SKM-1 (cell line): ENCODE measurements around the gene FBN2.
A peak's percentile ranks its signal among the peaks of the same experiment; 100 is the strongest.

Experiments
- DNase-seq: peaks from one replicate; lab custom pipeline; 2025; ENCODE audit not compliant: unreplicated experiment; lab: John Stamatoyannopoulos, UW

Gene FBN2

DNA sequence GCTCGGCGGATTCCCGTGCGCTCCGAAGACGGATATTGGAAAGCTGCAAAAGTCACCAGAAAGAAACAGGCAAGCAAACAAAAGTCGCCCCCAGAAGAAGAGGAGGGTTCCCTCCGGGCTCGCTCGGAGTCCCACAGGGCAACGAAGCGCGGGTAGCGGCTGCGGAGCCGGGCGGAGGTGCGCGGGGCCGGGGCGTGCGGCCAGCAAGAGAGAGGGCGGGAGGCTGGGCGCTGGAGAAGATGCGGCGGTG, at the start of gene FBN2:
FBN2 (minus strand) TSS at position 246 of the 250 bp plus-strand sequence. CDS start 642 bp downstream, outside the sequence.
- DNase-seq, result no peak

DNA sequence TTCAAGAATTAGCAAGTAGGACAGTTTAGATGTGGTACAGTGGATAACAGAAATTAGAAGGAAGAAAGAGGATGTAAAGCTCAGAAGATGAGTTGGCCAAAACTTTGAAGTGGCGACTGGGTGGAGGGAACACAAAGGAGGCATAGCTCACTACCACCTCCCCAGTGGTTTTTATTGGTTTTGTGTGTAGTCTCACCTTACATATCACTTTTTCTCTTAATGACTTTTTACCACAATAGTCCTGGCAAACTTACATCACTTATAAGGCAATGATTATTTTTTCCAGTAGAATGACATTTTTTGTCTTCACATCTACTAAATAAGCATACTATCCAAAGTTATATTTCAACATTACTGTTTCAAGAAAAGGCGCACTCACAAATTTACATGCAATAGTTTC, 49.2 kb upstream of the FBN2 start:
- no peak for DNase-seq

DNA sequence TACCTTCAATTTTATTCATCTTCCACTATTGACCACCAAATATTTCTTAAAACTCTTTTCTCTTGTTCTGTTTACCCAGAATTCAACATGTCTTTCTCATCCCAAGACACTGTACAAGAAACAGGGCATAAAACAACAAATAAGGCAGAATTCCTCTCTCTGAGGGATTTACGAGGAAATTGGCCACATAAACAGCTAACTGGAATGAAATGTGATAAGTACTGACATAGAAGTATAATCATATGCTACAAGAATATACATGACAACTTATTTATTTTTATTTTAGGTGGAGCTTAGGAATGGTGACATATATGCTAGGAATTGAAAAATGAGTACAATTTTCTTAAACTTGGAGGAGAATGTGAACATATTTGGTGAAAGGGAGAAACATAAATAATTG, 48.8 kb upstream of the FBN2 start:
- no peak for DNase-seq

DNA sequence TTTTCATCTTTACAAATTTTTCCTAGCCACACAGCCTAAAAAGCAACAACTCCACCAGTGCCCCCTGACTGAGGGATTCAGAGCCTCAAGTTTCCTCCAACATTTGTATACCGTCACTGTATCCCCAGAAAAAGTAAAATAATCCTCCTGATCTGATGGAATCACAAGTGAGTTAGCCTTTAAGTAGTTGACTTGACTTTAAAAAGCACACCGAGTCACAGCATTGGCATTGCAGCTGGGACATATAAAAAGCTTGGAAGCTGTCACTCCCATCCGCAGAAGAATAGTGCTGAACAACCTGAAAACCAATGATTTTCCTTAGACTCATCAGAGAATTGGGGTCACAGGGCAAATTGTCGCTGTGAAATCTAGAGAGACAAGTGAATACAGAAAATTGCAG, 41.6 kb upstream of the FBN2 start:
- no peak for DNase-seq

DNA sequence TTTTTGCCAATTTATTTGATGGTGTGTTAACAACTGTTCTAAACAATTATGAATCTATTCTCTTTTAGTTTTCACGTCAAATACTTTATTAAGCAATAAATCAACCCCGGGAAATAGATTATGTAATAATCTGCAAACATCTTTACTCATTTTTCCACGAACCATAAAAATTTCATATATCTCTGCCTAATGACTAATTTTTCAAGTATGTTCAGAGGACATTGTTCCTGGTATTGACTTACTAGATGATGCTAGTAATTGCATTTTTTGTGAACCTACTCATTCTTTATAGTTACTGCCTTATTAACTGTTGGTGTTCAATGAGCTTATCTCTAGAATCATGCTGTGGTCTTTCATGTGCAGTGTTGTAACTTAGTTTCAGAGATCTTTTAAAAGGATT, 41.0 kb upstream of the FBN2 start:
- no peak for DNase-seq

DNA sequence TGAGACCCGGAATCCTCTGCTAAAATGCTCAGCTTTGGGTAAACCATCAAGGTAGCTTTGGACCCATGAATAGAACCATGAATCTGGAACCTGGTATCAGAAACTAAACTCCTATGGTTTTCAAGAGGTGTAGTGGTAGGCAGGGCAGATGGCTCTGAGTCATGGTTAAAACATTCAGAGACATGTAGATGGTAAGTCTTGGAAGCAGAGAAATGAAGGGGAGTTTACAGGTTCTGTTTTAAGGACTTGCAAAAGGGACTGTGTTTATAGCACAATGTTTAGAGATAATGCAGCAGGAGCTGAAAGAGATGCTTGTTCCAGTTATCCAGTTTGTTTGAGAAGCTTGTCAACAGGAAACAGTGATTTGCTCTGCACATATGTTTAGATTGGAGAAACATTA, 36.0 kb upstream of the FBN2 start:
- DNase-seq, result no peak

DNA sequence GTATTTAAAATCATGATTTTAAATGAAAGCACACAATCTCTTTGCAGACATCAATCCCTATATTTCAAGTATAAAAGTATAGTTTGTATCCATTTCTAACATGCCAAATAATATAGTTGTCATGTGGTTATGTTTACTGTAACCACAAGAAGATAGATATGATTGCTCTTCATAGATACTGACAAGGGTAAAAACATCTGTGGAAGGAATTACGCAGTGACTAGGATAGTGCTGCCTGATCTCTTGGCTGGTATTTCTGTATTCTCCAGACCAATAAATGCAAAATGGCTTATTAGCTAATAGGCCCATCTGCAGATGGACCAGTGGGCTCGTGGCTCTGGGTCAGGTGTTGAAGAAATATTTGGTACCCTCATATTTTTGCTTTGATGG, 34.9 kb upstream of the FBN2 start:
- no peak for DNase-seq

DNA sequence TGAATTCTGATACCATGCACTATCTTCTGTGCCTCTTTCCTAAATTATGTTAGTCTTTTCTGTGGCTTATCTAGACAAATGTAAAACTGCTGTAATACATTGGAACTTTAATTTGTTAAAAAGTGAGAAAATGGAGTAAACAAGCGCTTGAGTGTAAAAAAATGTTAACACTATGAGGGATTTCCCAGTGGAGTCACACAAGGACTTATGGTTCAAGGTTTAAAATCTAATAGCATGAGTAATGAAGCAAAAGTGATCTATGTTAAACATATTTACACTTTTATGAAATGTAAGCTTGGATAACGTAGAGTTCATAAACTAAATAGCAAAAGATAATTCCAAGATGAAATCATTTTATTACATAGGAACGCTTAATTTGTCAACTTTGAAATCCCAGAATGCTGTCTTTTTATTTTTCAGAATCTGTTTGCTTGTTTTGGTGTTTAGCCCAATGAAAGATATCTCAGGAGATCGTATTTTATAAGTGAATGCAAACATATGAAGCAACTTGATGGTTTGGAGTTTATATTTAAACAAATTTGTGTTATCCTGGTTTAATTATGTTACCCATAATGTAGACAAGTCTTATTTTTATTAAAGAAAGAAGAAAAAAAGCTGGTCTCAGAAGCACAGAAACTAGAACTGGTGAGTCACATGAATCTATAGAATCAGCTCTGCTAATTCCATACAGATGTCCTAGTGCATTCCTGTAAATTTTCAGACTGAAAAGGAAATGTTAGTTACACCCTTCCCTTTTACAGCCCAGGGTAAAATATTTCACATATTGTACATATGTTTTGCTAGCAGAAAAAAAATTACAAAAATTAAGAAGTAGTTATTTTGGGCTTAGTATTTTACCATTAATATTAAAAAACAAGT, 34.2 kb upstream of the FBN2 start:
- no peak for DNase-seq

DNA sequence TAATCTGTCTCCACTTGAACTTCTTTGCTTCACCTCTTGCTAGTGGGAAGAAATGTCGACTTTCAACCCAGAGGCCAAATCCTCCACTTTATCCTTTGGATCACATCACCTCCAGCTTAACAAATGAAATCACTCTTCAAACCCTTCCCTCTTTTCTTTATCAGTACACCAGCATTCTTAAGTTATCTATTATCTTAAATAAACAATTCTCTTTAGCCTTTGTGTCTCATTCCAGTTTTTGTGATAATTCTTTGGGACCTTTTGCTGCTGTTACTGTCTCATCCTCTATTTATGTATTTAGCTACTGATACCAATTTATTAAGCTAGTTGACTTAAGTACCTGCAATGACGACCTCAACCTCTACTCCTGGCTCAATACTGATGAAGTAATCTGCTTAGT, 28.1 kb upstream of the FBN2 start:
- DNase-seq, result no peak

DNA sequence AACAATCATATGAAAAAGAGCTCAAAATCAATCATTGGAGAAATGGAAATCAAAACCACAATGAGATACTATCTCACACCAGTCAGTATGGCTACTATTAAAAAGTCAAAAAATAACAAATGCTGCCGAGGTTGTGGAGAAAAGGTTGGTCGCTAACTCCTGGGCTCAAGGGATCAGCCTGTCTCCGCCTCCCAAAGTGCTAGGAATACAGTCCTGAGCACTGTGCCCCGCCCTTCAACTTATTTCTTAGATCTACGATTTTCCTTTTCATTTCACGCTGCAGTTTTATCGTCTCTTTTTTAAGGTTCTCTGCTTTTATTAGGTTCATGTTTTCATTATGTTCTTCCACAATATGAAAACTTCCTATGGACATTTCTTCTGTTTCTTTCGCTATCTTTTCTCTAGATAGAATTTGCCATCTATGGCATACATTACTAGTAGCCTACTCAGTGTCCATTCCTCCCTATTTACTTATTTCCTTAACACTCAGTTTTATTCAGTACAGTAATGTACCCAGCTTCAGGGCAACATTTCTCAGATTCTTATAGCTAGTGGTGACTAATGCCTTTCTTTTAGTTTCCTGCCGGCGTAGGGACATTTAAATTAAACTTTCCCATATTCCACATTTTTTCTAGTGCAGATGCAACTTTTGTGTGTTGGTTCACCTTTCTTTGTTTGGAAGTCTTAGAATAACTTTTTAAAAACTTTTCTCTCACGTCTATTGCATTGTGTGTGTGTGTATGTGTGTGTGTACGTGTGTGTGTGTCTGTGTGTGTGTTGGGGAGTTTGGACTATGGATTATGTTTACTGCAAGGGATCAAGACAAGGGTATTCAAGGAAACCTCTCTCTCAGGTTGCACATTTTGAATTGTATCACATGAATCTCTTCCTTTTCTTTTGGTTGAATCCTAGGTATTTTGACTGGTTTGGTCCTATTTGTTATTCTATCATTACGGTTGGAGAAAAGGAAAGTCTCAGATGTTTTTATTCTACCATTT, 21.6 kb upstream of the FBN2 start:
- no peak for DNase-seq

DNA sequence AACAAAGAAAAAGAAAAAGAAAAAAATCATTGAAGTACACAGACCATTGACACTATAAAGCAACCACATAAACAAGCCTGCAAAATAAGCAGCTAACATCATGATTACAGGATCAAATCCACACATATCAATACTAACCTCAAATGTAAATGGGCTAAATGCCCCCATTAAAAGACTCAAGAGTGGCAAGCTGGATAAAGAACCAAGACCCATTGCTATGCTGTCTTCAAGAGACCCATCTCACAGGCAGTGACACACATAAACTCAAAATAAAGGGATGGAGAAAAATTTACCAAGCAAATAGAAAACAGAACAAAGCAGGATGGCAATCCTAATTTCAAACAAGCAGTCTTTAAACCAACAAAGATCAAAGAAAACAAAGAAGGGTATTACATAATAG, 15.7 kb upstream of the FBN2 start:
- no peak for DNase-seq

DNA sequence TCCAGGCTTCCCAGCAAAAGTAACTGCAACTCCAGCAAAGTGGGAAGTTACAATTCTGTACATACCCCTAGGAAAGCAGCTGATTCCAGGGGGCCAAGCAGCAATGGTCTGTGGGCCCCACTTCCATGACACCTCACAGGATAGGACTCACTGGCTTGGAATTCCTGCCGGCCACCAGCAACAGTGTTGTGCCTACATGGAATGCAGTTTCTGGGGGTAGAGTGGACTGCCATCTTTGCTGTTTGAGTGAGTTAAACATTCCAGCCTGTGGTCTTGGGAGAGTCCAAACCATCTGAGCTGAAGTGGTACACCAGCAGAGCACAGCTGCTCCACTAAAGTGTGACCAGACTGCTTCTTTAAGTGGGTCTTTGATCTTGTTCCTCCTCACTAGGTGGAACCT, 13.4 kb upstream of the FBN2 start:
- DNase-seq, result no peak

DNA sequence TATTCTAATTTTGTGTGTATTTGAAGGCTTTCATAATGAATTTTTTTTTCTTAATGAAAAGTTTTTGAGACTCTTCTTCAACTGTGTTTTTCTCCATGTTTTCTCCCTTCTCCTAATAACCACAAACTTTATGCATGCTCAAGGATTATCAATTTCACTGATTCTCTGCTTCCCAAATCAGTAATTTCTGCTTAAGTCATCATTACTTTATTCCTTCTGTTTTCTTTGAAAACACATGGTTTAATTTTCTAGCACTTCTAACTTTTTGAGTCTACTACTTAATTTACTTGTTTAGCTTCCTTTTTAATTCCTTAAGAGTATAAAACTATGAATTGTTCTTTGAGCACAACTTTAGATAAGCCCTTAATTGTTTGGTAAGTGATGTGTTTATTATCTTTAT, 11.5 kb upstream of the FBN2 start:
- DNase-seq, result no peak

DNA sequence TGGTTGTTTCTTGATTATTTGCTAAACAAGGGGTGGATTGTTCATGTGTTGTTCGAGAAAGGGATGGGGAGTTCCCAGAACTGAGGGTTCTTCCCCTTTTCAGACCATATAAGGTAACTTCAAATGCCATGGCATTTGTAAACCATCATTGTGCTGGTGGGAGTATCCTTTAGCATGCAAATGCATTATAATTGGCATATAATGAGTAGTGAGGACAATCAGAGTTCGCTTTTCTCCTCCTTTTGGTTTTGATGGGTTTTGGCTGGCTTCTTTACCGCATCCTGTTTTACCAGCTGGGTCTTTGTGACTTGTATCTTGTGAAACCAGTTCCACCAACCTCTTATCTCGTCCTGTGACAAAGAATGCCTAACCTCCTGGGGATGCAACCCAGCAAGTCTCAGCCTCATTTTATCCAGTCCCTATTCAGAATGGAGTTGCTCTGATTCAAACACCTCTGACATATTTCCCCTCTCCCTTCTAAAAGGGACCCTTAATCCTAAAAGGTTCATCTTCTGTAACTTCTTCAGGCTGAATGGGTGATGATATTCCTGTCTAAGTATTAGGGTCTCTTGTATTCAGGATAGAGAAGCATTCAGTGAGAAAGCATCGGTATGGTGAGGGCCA, 8.7 kb upstream of the FBN2 start:
- DNase-seq, result no peak

DNA sequence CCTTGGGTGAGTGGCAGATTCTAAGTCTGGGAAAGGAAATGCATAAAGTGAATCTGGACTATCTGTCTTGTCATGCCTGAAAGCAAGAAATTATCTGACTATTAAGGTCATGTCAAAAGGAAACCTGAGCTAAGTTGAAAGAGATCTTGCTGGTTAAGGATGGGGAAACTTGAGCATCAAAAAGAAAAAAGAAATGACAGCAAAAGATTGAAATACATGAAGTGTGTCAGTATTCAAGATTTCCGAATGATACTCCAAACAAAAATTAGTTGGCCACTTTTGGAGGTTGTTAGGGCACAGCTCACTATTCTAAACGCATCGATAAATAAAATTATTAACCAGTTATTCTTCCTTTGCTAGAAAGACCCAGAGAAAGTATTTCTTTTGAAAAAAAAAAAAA, 3.3 kb upstream of the FBN2 start:
- no peak for DNase-seq

DNA sequence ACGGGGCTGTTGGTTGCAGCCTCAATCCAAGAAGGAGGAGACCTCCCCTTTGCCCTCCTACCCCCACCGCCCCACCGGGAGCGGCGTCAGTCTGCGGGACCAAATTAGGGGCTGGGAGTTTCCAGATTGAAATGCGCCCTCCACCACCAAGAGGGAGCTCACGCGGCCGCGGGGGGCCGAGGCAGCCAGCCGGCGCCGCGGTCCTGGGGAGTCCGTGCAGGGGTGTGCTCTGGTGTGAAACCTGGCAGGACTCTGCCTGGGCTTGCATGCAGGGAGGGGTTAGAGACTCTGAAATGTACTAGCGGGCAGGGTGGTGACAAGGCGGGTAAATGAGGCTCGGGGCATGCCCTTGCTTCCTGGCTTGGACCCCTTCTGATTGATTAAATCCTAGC, 989 bp upstream of the FBN2 start:
- DNase-seq, result no peak

DNA sequence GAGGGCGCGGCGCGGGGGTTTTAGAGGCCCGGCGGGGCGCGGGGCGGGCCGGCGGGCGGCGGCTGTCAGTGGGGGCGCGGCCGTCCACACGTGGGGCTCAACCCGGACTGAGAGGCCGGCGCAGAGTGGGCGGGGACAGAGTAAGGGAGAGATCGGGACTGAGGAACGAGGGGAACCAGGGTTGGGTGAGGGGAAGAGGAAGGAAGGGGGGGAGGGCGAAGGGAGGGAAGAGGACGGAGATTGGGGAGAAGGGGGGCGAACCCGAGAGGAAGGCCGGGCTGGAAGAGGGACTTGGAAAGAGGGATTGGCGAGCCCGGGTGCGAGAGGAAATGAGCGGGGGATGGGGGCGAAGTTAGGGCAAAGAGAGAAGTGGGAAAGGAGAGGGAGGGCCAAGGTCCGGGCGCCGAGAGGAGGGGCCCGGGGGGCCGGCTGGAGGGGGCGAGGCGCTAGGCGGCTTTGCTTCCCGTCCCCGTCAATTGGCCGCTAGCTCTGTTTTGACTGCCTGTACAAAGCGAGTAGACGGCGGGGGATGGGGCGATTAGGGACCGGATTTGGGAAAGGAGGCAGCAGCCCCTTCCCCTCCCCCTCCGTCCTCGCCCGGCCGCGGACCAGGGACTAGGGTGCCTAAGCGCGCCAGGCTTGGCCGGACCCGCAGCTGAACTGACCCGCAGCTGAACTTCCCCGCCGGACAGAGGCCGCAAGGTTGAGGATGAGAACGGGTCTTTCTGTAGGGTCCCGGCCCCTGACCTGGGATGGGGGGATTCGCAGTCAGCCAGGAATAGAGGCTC, 399 bp upstream of the FBN2 start:
- DNase-seq, result peak; percentile 68

DNA sequence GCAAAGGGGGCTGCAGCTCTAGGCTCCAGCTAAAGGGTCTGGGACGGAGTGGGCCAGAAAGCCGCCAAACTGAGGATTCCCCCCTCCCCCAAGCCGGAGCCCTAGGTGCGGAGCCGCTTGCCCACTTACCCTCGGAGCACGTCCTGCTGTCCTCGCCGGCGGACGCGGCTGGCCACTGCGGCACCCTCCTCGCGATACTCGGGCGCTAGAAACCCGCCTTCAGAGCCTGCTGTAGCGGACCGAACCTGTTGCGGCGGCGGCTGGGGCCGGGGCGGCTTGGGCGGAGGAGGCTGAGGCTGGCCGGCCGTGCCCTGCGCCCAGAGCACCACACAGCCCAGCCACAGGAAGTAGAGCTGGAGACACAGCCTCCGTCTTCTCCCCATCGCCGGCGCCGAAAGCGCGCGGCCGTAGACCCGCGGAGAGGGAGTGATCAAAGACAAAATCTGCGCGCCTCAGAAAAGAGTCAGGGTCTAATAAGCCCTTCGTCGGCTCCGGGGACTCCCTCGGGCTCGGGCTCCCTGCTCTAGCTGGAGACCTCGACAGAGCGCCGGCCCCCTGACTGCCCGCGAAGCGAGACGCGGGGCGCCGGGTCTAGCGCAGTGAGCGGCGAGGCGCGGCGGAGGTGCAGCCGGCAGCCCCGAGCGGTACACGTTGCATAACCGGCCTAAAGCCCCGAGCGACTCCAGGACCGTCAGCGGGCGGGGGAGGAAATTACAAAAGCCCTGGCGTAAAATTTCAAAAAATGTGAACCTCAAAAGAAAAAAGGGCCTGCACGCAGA, 635 bp downstream of the FBN2 start:
- peak; percentile 68 for DNase-seq

DNA sequence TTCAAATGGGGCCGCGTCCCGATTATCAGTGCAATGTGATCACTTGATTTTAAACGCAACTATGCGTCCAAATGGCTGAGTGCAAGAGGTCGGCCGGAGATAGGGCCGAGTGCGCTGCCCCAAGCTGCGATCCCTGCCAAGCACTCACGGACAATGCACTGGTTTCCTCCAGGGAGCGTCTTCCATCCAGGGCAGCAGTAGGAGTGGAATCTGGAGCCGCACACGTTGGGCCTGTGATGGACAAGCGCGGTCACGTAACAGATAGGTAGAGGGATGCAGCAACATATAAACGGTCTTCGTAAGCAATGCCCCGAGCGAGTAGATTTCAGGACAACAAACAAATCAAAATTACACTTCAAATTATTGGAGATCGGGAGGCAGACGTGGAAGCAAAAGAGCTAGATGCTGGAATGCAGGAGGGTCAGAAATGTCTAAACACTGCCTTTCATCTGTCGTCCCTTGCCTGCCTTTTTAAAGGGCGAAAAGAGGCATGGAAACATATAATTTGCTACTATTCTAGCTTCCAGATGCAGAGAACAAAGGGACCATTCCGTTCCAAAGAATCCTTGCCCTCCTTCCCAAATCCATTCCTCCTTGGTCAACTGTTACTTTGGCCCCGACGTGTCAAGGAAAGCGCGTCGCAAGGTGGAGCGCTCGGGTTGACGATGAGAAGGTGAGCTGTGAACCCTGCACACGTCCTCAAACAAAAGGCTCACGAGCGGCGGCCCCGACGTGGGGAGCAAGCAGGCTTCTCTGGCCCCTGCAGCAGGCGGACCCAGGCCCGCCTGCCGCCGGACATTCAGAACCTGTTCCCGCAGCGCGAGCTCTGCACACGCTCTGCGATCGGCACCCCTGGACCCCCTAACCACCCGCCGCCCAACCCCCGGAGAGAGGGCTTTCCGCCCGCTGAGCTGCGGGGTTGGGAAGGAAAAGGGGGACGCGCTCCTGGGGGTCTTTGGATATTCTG, 1.5 kb downstream of the FBN2 start:
- DNase-seq, result no peak
